Activated CD4-positive, alpha-beta T cell treated with anti-CD3 and anti-CD28 coated beads for 36 hours (primary cell): Measurements from ENCODE around the gene ZNF14. TPM values are rescaled to one million over a fixed set of nuclear protein-coding genes. Genes with fewer than 3 reads are reported as not detected.
"Not testable (repeated sequence)": the region's sequence is repeated elsewhere in the genome, so short reads cannot be mapped to it uniquely, and the experiment has no call there.

Experiments used
- ATAC-seq: fragments of 200-7000 bp; cut with Tn5 transposase; one replicate; pipeline ENCODE4 v1.10.0; 2021; ENCODE audit warnings: mild to moderate bottlenecking, moderate library complexity
- CTCF ChIA-PET: fragments of 350-600 bp; sonication (Branson Sonifier 250); formaldehyde crosslinking; loops from one replicate; lab custom pipeline; 2021; ENCODE audit warnings: antibody characterized with exemption; lab: Charles Lee
- POLR2A ChIA-PET: fragments of 350-600 bp; sonication (Branson Sonifier 250); formaldehyde crosslinking; loops from one replicate; lab custom pipeline; 2021; ENCODE audit warnings: antibody characterized with exemption, inconsistent platforms; lab: Charles Lee
- DNase-seq: peaks from one replicate; pipeline ENCODE4 v3.0.0-alpha.2; 2020
- H3K27ac Mint-ChIP-seq: one replicate; pipeline ENCODE4 v1.8.0; 2021; ENCODE audit warnings: mixed read lengths
- H3K27me3 Mint-ChIP-seq: one replicate; pipeline ENCODE4 v1.8.0; 2021; ENCODE audit warnings: mixed read lengths
- H3K36me3 Mint-ChIP-seq: one replicate; pipeline ENCODE4 v1.8.0; 2021; ENCODE audit warnings: low read depth, mixed read lengths
- H3K4me1 Mint-ChIP-seq: one replicate; pipeline ENCODE4 v1.8.0; 2021; ENCODE audit warnings: mixed read lengths
- H3K4me3 Mint-ChIP-seq: one replicate; pipeline ENCODE4 v1.8.0; 2021; ENCODE audit warnings: mild to moderate bottlenecking, moderate library complexity, mixed read lengths
- H3K9me3 Mint-ChIP-seq: one replicate; pipeline ENCODE4 v1.8.0; 2021; ENCODE audit warnings: low read depth, mixed read lengths
- intact Hi-C, 2 experiments: fragments of 100-400 bp; cut with DNase I in 1 of 2; cut with micrococcal nuclease in 1 of 2; formaldehyde crosslinking; loops; one replicate each; pipeline versions ENCODE4 v1.14.2 to v1.15.1; 2022 to 2024; cut with DNase I, micrococcal nuclease
- total RNA-seq, 2 experiments: library from RNA; stranded (reverse); gene quantifications; one replicate each; pipeline ENCODE4 v1.2.3, GENCODE V29; 2021

The ZNF14 gene
- total RNA-seq, 2 experiments from 2014 or later = 9.2 TPM

- no peaks in the 10 kb centered on the region for H3K4me1 Mint-ChIP-seq
- CTCF ChIA-PET = interaction anchor here (1.0 kb wide), 1 partner anchor 193 kb away, joined by 5 read pairs; no protein-coding TSS in a partner anchor
- POLR2A ChIA-PET = no interaction called here
Observed at GRCh38 chr19:19745496-19746285, 12.8 kb upstream of the ZNF14 start.

GRCh38 chr19:19744641-19745040 lies 11.7 kb upstream of the ZNF14 start:
- Mint-ChIP-seq H3K27ac (no peak overlapping the region), H3K4me3 (no peak overlapping the region), H3K36me3 (no peaks in the 10 kb centered on the region), H3K27me3 (no peaks in the 10 kb centered on the region), H3K9me3 (no peaks in the 10 kb centered on the region), H3K4me1 (no peaks in the 10 kb centered on the region)
- intact Hi-C loops = no loop called here
- ChIA-PET POLR2A (no interaction called here), CTCF (no interaction called here)
- ATAC-seq (no peak), DNase-seq (no peak)

More at GRCh38 chr19:19745496-19746285, 12.8 kb upstream of the ZNF14 start:
- H3K36me3 Mint-ChIP-seq = no peaks in the 10 kb centered on the region
- ATAC-seq (peak; percentile 73), DNase-seq (peak; percentile 36)
- H3K27me3 Mint-ChIP-seq = no peaks in the 10 kb centered on the region
- H3K27ac Mint-ChIP-seq = no peak overlapping the region
- H3K4me3 Mint-ChIP-seq = no peak overlapping the region
- intact Hi-C loops = no loop called here
- H3K9me3 Mint-ChIP-seq = no peaks in the 10 kb centered on the region

- DNase-seq, H3K27me3 Mint-ChIP-seq, H3K9me3 Mint-ChIP-seq, POLR2A ChIA-PET, H3K4me3 Mint-ChIP-seq, intact Hi-C loops, ATAC-seq, H3K27ac Mint-ChIP-seq, H3K36me3 Mint-ChIP-seq, H3K4me1 Mint-ChIP-seq, CTCF ChIA-PET: not testable (repeated sequence)
Observed at GRCh38 chr19:19743921-19744320, 11.0 kb upstream of the ZNF14 start.

- H3K27ac Mint-ChIP-seq = no peak overlapping the region
Observed at GRCh38 chr19:19743176-19743575, 10.3 kb upstream of the ZNF14 start.

DNA sequence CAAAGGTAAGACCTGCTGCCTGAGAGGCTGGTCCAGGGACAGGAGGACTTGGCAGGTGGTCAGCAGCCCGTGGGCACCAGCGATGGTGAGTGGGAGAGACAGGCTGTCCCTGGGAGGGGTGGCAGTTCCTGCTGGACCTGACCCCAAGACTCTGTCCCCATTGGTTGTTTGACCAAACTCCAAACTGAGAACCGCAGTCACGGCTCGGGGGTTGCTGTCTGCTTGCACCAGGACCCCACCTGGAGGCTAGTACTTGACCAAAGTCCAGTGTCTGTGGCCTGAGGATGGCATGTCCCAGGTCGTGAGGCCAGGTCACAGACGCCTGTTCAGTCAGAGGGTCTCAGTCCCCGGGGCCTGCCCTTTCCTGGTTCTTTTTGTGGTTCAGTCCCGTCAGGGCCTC lies 9.9 kb upstream of the ZNF14 start:
- POLR2A ChIA-PET = no interaction called here
- DNase-seq (no peak), ATAC-seq (no peak)
- Mint-ChIP-seq H3K4me3 (no peak overlapping the region), H3K27ac (no peak overlapping the region), H3K4me1 (no peaks in the 10 kb centered on the region), H3K27me3 (no peaks in the 10 kb centered on the region), H3K36me3 (no peaks in the 10 kb centered on the region), H3K9me3 (no peaks in the 10 kb centered on the region)
- CTCF ChIA-PET = no interaction called here
- intact Hi-C loops = no loop called here

More at GRCh38 chr19:19743176-19743575, 10.3 kb upstream of the ZNF14 start:
- Mint-ChIP-seq H3K9me3 (no peaks in the 10 kb centered on the region), H3K4me1 (no peaks in the 10 kb centered on the region), H3K27me3 (no peaks in the 10 kb centered on the region), H3K36me3 (no peaks in the 10 kb centered on the region), H3K4me3 (no peak overlapping the region)
- DNase-seq (no peak), ATAC-seq (no peak)
- POLR2A ChIA-PET = no interaction called here
- intact Hi-C loops = no loop called here
- CTCF ChIA-PET = no interaction called here

- Mint-ChIP-seq H3K4me1 (no peaks in the 10 kb centered on the region), H3K9me3 (no peaks in the 10 kb centered on the region), H3K27ac (no peak overlapping the region), H3K36me3 (no peaks in the 10 kb centered on the region), H3K27me3 (no peaks in the 10 kb centered on the region), H3K4me3 (no peak overlapping the region)
- ATAC-seq = no peak
- ChIA-PET POLR2A (no interaction called here), CTCF (no interaction called here)
- DNase-seq = no peak
- intact Hi-C loops = no loop called here
Observed at GRCh38 chr19:19741184-19741583, 8.3 kb upstream of the ZNF14 start.

DNA sequence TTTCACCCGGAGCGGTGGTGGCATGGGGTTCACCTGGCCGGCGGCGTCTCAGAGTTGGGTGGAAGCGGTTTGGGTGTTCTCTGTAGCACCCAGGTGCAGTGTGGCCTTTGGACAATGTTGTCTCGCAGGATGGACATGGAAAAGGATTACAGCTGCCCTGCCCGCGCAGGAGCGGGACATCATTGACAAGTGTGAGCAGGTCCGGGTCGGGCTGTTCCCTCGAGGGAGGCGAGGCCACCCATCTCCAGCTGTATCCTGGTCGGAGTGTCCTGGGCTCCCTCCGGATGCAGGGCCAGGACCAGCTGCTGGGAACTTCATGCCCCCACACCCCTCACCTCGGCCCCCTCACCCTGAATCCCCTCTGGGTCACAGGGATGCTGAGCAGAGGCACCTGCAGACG lies 7.8 kb upstream of the ZNF14 start:
- ChIA-PET CTCF (no interaction called here), POLR2A (no interaction called here)
- intact Hi-C loops = no loop called here
- Mint-ChIP-seq H3K4me3 (no peak overlapping the region), H3K36me3 (no peaks in the 10 kb centered on the region), H3K9me3 (no peaks in the 10 kb centered on the region), H3K27me3 (no peaks in the 10 kb centered on the region), H3K4me1 (no peaks in the 10 kb centered on the region), H3K27ac (no peak overlapping the region)
- ATAC-seq (no peak), DNase-seq (no peak)

DNA sequence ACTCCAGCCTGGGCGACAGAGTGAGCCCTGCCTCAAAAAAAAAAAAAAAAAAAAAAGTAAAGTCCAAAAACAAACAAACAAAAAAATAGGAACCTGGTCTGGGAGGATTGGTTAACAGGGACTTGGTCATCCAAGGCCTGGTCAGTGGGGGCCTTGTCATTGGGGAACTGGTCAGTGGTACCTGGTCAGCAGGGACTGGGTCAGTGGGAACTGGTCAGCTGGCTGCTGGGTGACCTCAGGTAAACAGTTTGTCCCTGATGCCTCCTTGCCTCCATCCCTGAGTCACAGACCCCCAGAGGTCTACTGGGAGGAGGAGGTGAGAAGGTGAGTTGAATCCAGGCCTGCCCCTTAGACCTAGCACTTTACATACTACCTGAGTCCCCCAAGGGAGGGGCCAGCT lies 5.7 kb upstream of the ZNF14 start:
- POLR2A ChIA-PET = no interaction called here
- ATAC-seq (no peak), DNase-seq (no peak)
- Mint-ChIP-seq H3K36me3 (no peaks in the 10 kb centered on the region), H3K9me3 (no peaks in the 10 kb centered on the region), H3K4me1 (no peaks in the 10 kb centered on the region), H3K27me3 (no peaks in the 10 kb centered on the region), H3K27ac (no peak overlapping the region), H3K4me3 (no peak overlapping the region)
- CTCF ChIA-PET = no interaction called here
- intact Hi-C loops = no loop called here

DNA sequence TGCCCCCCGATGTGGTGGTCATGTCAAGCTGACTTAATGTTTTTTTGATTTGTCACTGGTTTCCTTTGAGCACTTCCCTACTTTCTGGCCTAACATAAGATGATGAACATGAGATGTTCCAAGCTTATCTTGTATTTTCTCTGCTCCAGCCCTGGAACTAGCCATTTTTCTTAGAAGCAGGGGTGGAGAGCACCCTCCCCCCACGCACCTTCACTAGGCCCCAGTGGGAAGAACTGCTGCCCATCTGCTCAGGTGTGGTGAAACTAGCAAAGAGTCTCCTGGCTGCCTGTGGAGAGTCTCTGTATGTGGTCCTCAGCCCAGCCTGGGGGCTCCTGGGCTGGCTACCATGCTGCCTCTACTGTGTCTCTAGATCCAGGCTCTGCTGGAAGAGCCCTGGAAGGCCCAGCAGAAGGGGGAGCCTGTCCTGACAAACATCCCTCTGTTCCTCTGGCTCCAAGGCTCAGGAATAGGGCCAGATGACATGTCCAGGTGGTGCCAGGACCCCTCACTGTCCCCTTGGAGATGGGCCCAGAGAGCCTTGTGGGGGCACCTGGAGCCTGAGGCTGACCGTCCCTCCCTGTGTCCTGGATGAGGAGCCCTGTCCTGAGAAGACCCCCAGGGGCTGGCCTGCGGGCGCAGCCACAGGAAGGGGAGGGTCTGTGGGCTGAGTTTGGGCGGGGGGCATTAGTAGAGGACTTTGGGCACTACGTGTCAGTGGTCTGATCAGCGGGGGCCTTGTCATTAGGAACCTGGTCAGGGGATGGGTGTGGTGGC lies 4.8 kb upstream of the ZNF14 start:
- no peak overlapping the region for H3K4me3 Mint-ChIP-seq

GRCh38 chr19:19721896-19722295 lies 11.0 kb downstream of the ZNF14 start:
- H3K36me3 Mint-ChIP-seq = peaks cover 70% of the 10 kb centered on the region
- intact Hi-C loops = no loop called here
- H3K4me1 Mint-ChIP-seq = peaks cover 3% of the 10 kb centered on the region
- H3K27ac Mint-ChIP-seq = no peak overlapping the region
- ChIA-PET CTCF (no interaction called here), POLR2A (no interaction called here)
- no peak overlapping the region for H3K4me3 Mint-ChIP-seq
- ATAC-seq (peak; percentile 26), DNase-seq (no peak)
- peaks cover 76% of the 10 kb centered on the region for H3K9me3 Mint-ChIP-seq
- H3K27me3 Mint-ChIP-seq = no peaks in the 10 kb centered on the region

More for the DNA sequence above, 4.8 kb upstream of the ZNF14 start:
- Mint-ChIP-seq H3K27me3 (no peaks in the 10 kb centered on the region), H3K9me3 (no peaks in the 10 kb centered on the region), H3K27ac (no peak overlapping the region), H3K36me3 (peaks cover 2% of the 10 kb centered on the region), H3K4me1 (peaks cover 3% of the 10 kb centered on the region)
- no peak for DNase-seq
- intact Hi-C loops = no loop called here
- no peak for ATAC-seq
- POLR2A ChIA-PET = no interaction called here
- CTCF ChIA-PET = no interaction called here

DNA sequence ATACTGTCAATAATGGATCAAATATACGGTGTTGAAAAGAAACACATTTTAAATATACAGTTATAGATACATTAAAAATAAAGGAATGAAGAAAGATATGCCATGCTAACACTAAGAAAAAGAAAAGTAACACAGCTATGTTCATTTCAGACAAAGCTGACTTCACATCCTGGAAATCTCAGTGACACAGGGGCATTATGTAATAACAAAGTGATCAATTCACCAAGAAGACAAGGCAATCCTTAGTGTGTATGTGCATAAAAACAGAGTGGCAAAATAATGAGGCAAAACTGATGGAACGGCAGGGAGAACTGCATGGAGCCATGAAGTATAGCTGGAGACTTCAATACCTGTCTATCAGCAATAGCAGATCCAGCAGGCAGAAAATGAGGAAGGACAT lies 13.1 kb downstream of the ZNF14 start:
- intact Hi-C loops = loop anchor here (5.0 to 10.0 kb wide), 3 partner anchors 37 to 825 kb away; no protein-coding TSS in a partner anchor
- Mint-ChIP-seq H3K27ac (no peak overlapping the region), H3K27me3 (no peaks in the 10 kb centered on the region), H3K9me3 (peaks cover 73% of the 10 kb centered on the region), H3K4me1 (peaks cover 3% of the 10 kb centered on the region), H3K4me3 (no peak overlapping the region), H3K36me3 (peaks cover 75% of the 10 kb centered on the region)
- DNase-seq (no peak), ATAC-seq (no peak)
- POLR2A ChIA-PET = no interaction called here
- CTCF ChIA-PET = interaction anchor here (2.5 kb wide), 1 partner anchor 12 kb away, joined by 6 read pairs; the partner anchor contains the start of gene ZNF14
